GM12878 (cell line): Measurements from ENCODE around the gene TRMU.

Experiments
- CEBPB ChIP-seq, 2 experiments: fragments of 150-350 bp in 1 of 2; IDR thresholded peaks; 2 replicates each; pipeline ENCODE4 v1.6.1; 2012 to 2014; ENCODE audit warnings: low read depth in 2 of 2, low read length in 2 of 2, borderline replicate concordance in 1 of 2, inconsistent platforms in 1 of 2
- CTCF ChIP-seq, 3 experiments: IDR thresholded peaks in 2 of 3; conservative IDR thresholded peaks in 1 of 3; 2 replicates each; pipeline ENCODE4 v1.5.1; 2011; ENCODE audit warnings: low read depth in 3 of 3, low read length in 3 of 3, mild to moderate bottlenecking in 3 of 3, control low read depth in 2 of 3, moderate library complexity in 2 of 3, inconsistent platforms in 1 of 3, mixed read lengths in 1 of 3; ENCODE audit not compliant: control insufficient read depth in 2 of 3, insufficient read depth in 1 of 3; ENCODE audit errors: extremely low read depth in 1 of 3
- HDAC2 ChIP-seq: fragments of 200-600 bp; sonication (generic); IDR thresholded peaks from 2 replicates; pipeline ENCODE4 v1.6.1; 2017
- PAX8 ChIP-seq: fragments of 450-650 bp; IDR thresholded peaks from 2 replicates; pipeline ENCODE4 v1.6.1; 2017; ENCODE audit warnings: mild to moderate bottlenecking, moderate library complexity
- POLR2A ChIP-seq: IDR thresholded peaks from 2 replicates; pipeline ENCODE4 v1.6.1; 2011; ENCODE audit warnings: low read depth, mild to moderate bottlenecking, low read length
- POLR2AphosphoS2 ChIP-seq: IDR thresholded peaks from 2 replicates; pipeline ENCODE4 v1.6.1; 2011; ENCODE audit warnings: low read depth, mild to moderate bottlenecking, low read length, improper control_type of control experiment, moderate library complexity
- POLR2AphosphoS5 ChIP-seq: IDR thresholded peaks from 2 replicates; pipeline ENCODE4 v1.6.1; 2011; ENCODE audit warnings: mild to moderate bottlenecking, low read length, inconsistent platforms
- POU2F2 ChIP-seq: IDR thresholded peaks from 3 replicates; pipeline ENCODE4 v1.6.1; 2011; ENCODE audit warnings: low read depth, mild to moderate bottlenecking, low read length, borderline replicate concordance
- REST ChIP-seq: IDR thresholded peaks from 2 replicates; pipeline ENCODE4 v1.6.1; 2012; ENCODE audit warnings: mild to moderate bottlenecking, low read depth, low read length
- SMC3 ChIP-seq: IDR thresholded peaks from 2 replicates; pipeline ENCODE4 v1.6.1; 2011; ENCODE audit warnings: low read length, improper control_type of control experiment, borderline replicate concordance

GRCh38 chr22:46368871-46369715, 33.6 kb downstream of the TRMU start:
- no peak for TF ChIP-seq CTCF (IDR thresholded peaks at IDR 0.05 in 2 of 3, conservative IDR thresholded peaks at IDR 0.05 in 1 of 3; ENCODE audit: control insufficient read depth in 2 of 3, extremely low read depth in 1 of 3, insufficient read depth in 1 of 3, low read depth in 3 of 3, low read length in 3 of 3)
- TF ChIP-seq PAX8 = no peak
- no peak for TF ChIP-seq POLR2A
- TF ChIP-seq SMC3 = no peak
- TF ChIP-seq HDAC2 = no peak
- TF ChIP-seq POU2F2 = no peak
- TF ChIP-seq CEBPB (IDR thresholded peaks at IDR 0.05; ENCODE audit: borderline replicate concordance in 1 of 2, low read depth in 2 of 2, low read length in 2 of 2) = no peak
- TF ChIP-seq POLR2AphosphoS2 = no peak
- no peak for TF ChIP-seq POLR2AphosphoS5
- TF ChIP-seq REST = no peak
